HG03095 (cell line): ENCODE results near the gene ABHD16B.

Source experiments
- ATAC-seq: cut with Tn5 transposase; IDR thresholded peaks from one replicate; pipeline ENCODE4 v1.9.1; 2021; ENCODE audit warnings: moderate library complexity; ENCODE audit not compliant: unreplicated experiment

ABHD16B gene

DNA sequence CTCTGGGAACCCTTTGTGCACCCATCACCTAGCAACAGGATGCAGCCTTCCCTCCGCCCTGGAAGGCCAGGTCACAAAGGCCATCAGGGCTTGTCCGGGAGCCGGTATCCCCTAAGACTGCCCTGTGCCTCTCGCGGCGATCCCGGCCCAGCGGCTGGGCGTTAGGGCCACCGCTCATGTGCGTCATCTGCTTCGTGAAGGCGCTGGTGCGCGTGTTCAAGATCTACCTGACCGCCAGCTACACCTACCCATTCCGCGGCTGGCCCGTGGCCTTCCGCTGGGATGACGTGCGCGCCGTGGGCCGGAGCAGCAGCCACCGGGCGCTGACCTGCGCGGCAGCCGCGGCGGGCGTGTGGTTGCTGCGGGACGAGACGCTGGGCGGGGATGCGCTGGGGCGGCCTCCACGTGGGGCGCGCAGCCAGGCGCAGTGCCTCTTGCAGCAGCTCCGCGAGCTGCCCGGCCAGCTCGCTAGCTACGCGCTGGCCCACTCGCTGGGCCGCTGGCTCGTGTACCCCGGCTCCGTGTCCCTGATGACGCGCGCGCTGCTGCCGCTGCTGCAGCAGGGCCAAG is at the start of gene ABHD16B:
Gene ABHD16B (plus strand): TSS at position 134 of the 570 bp plus-strand sequence. CDS start 43 bp downstream, at position 177.
- no peak for ATAC-seq

DNA sequence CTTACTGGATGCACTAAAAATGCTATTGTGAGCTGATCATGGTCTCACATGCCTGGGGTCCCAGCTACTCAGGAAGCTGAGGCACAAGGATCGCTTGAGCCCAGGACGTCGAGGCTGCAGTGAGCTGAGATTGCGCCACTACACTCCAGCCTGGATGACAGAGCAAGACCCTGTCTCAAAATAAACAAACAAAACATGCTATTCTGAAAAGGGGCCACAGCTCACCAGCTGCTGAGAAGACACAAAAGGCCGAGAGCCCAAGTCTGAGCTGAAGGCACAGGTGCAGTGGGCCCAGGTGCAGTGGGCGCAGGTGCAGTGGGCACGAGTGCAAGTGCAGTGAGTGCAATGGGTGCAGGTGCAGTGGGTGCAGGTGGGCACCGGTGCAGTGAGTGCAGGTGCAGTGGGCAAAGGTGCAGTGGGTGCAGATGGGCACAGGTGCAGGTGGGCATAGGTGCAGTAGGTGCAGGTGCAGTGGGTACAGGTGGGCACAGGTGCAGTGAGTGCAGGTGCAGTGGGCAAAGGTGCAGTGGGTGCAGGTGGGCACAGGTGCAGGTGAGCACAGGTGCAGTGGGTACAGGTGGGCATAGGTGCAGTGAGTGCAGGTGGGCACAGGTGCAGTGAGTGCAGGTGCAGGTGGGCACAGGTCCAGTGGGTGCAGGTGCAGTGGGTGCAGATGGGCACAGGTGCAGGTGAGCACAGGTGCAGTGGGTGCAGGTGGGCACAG is 46.2 kb upstream of the ABHD16B start:
- ATAC-seq, result no peak

DNA sequence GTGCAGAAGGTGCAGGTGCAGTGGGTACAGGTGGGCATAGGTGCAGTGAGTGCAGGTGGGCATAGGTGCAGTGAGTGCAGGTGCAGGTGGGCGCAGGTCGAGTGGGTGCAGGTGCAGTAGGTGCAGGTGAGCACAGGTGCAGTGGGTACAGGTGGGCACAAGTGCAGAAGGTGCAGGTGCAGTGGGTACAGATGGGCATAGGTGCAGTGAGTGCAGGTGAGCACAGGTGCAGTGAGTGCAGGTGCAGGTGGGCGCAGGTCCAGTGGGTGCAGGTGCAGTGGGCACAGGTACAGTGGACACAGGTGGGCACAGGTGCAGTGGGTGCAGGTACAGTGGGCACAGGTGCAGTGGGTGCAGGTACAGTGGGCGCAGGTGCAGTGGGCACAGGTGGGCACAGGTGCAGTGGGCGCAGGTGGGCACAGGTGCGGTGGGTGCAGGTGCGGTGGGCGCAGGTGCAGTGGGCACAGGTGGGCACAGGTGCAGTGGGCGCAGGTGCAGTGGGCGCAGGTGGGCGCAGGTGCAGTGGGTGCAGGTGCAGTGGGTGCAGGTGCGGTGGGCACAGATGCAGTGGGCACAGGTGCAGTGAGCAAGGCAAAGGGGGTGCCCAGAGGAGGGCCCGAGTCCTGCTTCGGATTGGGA is 45.6 kb upstream of the ABHD16B start:
- ATAC-seq, result no peak

DNA sequence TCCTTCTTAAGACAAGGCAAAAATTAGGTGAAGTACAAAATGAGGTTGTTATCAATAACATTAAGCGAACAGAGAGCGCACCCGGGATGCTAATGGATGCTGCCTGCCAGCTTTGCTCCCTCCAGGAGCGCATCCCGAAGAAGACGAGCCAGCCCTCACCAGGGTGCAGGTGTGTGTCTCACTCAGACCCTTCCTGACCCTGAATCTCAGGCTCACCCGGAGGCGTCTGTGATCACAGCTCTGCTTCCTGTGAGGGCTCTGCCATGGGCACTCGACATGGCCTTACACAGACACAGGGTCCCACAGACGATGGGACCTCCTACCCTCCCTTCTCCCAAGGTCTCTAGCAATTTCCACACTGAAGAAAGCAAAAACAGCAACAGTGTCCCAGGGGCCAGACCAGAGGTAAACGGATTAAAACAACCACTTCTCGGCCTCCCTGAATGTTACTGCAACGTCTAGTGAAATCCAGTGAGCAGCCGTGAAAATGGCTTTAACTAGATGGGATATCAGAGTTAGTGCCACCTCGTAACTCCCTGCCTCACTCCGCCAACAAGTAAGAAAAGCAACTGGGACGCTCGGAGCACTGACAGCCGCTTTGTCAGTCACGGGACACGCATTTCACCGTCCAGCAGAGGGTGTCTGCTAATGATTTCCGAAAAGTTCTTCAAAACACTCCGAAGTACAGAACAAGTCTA is 41.9 kb upstream of the ABHD16B start:
- no peak for ATAC-seq

DNA sequence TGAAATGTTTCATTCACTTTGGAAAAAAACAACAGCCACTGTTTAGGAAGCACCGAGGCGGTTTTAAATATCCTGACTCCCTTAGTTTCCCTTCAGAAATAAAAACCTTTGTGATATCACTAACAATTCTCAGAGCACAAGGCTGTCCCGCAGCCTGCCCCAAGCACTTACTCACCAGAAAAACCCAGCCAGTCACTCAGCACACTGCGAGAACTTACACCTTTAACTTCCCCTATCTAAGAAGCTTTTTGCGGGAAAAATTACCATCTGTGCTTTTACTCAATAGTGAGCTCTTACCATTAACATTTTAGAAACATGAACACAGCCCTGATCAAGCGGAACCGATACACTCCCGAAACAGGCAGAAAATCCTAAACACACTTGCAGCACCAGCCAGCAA is 39.5 kb upstream of the ABHD16B start:
- no peak for ATAC-seq

DNA sequence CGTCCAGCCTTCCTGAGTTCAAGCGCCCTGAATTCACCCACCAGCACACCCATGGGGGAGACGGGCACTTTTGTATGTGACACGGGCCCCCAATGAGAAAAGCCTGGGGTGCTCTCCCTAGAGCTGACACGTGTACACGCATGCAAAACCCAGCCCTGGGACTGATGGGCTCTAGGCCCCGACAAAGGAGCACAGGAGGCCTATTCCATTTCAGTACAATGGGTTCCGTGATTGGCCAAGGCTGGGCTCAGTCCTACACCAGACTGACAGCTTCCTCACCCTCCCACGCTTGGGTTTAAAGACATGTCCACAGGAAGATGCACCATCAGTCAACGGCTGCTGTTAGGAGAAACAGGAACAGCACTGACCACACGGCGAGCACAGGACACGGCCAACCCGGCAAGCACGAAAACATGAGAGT is 39.0 kb upstream of the ABHD16B start:
- ATAC-seq, result no peak

DNA sequence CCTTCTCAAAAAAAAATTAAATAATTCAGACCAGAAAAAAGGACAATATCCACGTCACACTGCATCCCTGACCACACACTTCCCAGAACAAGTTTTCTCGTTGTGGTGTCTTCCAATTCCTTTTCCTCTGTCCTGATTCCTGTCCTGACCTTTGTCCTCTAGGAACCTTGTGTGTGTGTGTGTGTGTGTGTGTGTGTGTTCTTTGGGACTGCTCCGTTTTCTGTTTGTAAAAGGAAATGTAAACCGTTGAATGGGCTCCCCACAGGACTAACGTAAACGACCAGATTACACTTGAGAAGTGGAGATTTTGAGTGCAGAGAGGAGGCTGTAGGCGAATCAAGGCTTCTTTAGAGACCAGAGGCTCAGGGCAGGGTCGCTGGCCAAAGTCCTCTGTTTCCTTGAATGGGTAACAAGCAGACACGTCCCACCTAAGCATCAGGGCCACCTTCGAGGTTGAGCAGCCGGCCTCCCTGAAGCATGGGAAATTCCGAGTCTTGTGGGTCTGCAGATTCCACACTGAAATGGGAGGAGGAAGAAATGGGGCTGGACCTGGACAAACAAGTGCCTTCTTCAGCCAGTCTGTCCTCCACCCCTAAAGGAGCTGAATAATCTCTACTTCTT is 37.5 kb upstream of the ABHD16B start:
- ATAC-seq, result no peak

DNA sequence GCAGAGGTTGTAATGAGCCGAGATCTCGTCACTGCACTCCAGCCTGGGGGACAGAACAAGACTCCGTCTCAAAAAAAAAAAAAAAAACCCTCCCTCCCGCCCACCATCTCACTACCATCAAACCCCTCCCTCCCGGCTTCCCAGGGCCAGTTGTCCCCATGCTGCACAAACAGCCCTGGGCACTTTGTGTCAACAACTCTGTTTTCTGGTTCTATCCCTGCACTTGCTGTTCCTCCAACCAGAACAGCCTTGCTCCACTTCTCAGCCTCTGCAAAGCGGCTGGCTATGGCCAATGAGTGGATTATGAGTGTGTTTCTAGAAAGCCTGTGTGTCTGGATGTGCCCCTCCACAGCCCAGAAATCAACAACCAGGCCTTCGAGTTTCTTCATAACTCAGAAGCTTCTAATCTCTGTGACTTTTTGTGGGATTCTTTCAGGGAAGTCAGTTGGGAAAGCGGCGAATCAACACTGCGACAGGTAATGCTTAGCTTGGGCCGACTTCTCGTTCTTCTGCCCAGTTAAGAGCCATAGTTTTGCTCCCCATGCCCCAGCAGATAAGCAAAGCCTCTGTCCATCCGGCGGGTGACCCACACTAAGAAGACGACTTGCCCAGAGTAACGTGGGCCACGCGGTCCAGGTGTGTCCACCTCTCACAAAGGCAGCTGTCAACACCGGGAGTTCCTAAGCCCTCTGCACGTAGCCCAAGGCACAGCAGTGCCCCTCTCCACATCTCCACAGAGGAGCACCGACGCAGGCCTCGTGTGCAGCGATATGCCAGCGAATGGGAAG is 35.8 kb upstream of the ABHD16B start:
- ATAC-seq, result no peak

DNA sequence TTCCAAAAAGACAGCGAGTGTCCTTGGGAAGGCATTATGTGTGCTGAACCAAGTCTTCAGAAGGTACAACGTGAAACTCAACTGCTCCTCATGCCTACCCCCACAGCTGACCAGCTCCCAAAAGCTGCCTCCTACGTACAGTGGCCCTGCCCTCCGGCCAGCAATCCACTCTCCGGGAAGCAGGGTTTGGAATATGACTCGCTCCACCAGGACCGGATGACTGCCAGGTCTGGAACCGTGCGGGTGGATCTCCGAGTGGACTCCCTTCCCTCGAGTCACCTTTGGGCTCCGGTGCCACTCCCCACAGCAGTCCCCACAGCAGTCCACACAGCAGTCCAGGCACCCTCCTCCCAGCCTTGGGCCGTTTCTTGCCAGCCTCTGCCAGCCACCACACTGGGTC is 34.5 kb upstream of the ABHD16B start:
- no peak for ATAC-seq

DNA sequence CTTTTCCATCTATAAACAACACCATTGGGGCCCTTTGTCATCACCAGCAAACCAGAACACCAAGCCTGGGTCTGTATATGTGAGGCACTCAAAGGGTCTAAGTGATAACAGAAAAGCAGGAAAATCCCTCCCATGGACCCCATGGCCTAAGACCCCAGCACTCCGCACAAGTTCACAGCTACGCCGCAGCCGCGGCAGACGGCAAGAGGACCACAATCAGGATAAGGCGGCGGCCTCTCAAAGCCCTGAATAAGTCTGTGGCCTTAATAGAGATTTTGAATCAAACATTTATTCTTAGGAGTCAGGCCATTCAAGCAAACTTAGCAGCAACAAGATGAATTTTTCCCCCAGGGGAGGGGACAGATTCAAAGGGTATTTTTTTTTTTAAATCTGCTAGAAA is 33.2 kb upstream of the ABHD16B start:
- ATAC-seq, result no peak

DNA sequence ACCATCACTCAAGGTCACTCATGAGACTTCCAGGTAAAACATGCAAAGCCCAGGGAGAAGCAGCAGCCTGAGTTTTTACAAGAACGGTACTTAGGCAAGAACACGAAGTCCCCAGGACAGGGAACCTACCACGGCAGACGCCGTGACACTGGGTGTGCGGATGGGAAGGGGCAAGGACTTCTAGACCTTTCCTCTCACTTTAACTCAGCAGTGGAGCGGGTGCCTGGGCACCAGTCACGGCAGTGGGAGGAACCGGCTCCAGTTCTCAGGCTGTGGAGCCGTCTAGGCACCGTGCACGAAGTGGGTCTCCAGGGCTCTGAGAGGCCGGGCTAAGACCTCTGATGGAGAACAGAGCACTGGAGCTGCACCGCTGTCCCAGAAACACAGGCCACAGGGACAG is 32.8 kb upstream of the ABHD16B start:
- no peak for ATAC-seq

DNA sequence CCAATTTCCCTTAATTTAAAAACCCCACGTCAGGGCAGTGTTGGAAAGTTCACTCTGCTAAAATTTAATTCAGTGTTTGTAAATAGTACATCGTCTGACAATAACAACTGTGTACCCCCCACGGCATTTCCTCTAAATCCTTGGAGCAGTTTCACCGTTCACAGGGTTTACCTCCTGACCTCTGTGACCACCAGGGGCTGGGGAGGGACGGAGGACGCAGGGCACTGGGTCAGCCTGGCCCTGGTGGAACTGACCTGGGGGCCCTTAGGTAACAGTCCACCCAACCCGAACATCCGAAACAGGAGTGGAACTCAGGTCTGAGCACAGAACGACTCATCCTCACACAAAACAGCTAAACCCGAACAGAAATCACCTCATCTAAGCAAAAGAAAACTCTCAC is 32.3 kb upstream of the ABHD16B start:
- no peak for ATAC-seq

DNA sequence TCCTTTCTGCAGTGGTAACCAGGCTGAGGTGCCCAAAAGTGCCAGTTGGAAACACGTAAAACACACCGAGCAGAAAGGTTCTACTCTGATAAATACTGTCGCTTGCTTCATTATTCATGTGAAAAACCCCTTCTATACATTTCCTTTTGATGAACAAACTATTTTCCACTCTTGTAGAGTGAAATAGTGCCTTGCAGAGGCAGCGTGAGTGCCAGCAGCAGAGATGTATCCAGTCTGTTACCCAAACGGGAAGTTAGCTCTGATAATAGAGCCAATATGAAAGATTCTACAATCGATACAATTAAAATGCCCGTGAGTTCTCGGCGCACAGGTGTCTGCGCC is 31.7 kb upstream of the ABHD16B start:
- no peak for ATAC-seq

DNA sequence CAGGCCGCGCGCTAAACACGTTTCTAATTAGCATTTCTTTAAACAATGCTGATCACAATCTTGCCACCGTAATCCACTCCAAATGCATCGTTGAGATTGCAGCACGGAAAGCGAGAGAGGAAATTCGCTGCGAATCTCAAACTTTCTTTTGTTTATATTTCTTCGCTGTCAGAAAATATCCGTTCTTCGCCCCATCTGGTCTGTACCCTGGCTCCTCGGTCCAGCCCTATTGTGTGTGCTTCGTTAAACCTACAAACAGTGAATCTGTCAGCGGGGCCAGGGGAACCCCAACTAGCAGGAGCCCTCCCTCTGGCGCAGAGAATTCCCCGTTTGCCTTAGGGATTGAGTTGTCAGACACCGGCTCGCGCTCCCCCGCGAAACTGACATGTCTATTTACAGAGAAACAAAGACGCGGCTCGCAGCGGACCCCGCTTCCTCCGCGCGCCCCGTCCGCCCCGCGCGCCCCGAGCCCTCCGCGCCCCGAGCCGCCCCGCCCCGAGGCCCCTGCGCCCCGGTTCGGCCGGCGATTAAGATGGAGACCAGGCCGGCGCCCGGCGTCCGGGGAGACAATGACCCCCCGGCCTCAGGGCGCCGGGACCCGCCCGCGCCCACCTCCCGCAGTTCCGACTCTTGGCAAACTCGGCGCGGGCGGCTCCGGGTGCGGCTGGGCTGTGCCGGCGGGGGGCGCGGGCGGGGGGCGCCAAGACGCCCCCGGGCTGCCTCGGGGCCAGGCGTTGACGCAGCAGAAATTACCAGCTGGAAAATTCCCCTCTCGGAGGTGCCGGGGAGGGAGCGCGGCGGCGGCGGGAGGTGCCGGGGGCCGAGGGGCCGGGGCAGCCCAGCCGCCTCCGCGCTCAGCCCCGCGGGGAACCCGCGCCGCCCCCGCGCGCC is 31.1 kb upstream of the ABHD16B start:
- ATAC-seq, result no peak

DNA sequence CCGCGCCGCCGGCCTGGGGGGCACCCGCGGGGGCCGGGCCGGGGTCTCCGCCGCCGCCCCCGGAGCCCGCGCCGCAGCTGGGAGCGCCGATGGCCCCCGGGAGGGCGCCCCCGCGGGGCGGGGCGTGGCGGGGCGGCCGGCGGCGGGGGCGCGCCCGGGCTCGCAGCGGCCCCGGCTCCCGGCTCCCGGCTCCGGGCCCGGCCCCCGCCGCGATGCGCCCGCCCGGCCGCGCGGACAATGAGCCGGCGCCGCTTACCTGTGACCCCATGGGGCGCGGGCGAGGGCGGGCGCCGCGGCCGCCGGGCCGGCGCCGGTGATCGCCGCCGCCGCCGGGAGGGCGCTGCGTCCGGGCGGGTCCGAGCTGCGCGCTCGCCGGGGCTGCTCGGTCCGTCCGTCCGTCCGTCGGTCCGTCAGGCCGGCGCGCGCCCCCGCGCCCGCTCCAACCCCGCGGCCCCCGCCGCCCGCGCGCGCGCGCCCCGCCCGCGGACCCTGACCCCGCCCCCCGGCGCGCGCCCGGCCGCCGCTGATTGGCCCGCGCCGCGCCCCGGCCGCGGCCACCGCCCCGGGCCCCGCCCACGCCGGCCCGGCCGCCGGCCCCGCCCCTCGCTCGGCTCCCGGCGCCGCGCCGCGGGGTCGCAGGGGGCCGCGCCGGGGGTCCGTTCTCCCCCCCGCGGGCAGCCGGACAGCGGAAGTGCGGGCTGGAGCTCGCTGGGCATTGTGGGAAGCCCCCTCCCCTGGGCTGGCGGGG is 30.3 kb upstream of the ABHD16B start, which contains the start of gene ZBTB46:
Gene ZBTB46 (minus strand): TSS at position 424 of the 748 bp plus-strand sequence. CDS start 40,507 bp downstream, outside the sequence.
- peak; percentile 45 for ATAC-seq

DNA sequence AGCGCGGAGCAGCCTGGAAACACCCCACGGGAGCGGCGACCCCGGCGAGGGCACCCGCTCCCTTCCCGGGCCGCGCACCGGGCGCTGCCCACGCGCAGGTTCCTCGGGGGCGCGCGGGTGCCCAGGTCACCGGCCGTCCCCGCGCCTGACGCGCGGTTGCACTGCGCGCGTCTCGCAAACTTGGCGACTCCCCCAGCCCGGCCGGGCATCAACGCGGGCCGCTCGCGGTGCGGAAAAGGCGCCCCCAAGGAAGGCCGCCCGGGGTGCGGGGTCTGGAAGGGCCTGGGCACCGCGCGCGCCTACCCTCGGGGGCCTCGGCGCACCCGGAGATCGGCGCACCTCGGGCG is 29.7 kb upstream of the ABHD16B start:
- ATAC-seq, result no peak

DNA sequence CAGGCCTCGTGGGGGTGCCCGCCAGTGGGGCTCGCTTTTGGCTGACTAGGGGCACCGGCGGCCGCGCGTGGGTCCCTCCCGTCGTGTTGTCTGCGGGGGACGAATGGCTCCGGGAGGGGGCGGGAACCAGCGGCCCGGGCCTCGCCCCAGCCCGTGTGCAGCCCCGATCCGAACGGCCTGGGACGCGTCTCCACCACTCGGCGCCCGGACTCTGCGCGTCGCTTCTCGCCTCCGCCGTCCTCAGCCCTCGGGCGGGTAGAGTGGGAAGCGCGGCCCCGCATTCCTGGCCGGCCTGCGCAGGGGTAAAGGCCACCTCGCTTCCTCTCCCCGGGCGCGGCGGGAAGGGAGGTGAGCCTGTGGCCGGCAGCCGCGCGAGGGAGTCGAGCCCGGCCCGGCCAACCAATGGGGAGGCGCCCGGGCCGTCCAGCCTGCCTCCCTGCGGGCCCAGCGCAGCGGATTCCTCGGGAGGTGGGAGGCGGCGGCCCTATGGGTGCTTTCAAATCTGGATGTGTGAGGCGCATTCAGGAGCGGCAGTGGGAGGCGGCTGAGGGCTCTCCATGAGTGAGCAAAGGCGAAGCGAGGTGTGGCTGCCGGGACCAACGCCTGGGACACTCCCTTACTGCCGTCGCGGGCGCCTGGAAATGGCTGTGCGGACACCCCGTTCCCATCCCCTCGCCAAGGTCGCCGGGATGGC is 29.2 kb upstream of the ABHD16B start:
- ATAC-seq, result no peak

DNA sequence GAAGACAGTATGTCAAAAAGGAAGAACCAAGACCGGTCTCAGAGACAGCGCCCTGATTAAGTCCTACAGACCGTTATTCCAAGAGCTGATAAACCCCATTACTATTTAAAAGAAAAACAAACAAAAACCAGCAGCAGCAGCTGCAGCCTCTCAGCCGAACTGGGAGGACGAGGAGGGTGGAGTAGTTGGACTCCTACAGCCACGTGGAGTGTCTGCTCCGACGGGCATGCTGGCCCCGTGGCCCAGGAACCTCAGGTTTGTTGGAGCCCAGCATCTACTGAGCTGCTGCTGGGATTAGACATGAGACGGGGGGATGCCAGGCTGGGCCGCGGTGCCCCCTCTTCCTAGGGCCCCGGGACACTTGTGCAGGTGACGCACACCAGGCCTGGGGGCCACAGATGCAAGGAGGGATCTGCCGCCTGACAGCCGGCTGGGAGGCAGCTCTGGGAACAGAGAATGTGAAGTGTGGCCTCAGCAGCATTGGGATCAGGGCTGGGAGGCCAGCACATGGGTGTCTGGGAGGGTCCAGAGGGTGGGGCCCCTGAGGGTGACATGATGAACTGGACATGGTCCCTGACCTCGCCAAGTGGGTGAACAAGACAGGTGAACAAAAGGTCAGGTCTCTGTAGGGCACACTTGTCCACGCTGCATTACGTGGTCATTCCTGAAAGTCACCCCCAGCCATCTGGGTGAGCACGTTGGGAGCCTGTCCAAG is 27.4 kb upstream of the ABHD16B start:
- ATAC-seq, result no peak
